Left lobe of liver (tissue), 2 donors: ENCODE results near the gene AMOTL2. TPM values are rescaled to one million over a fixed set of nuclear protein-coding genes. Genes with fewer than 3 reads are reported as not detected.
A peak's percentile ranks its signal among the peaks of the same experiment; 100 is the strongest.

Source experiments
- ATAC-seq: fragments of 200-7000 bp; cut with Tn5 transposase; one replicate; pipeline ENCODE4 v1.9.1; 2020; ENCODE audit warnings: mild to moderate bottlenecking, moderate library complexity
- DNase-seq: peaks from one replicate; pipeline ENCODE4 v3.0.0-alpha.2; 2020; ENCODE audit warnings: low spot score
- total RNA-seq: library from RNA; stranded (reverse); gene quantifications from one replicate; pipeline ENCODE4 v1.2.1, GENCODE V29; 2021
- donor health status: DM: no; HTN: no; CAD: no; lungs with moderate emphysema.
- donor health status: DM: no; HTN: yes; CAD: no.

AMOTL2 gene
- total RNA-seq, 1 donor from 2014 or later: 26.8 TPM

- DNase-seq: no peak
These were observed 6.0 kb upstream of the AMOTL2 start for GRCh38 chr3:134380249-134380648.

GRCh38 chr3:134378818-134379217 is 4.6 kb upstream of the AMOTL2 start:
- DNase-seq: peak; percentile 29
- no peak for ATAC-seq

More at GRCh38 chr3:134380249-134380648, 6.0 kb upstream of the AMOTL2 start:
- ATAC-seq: no peak

GRCh38 chr3:134378384-134378783 is 4.1 kb upstream of the AMOTL2 start:
- ATAC-seq (peak; percentile 34), DNase-seq (peak; percentile 70)

GRCh38 chr3:134377896-134378295 is 3.6 kb upstream of the AMOTL2 start:
- ATAC-seq: no peak
- peak; percentile 39 for DNase-seq

- DNase-seq (peak; percentile 33), ATAC-seq (no peak)
These were observed 2.7 kb upstream of the AMOTL2 start for GRCh38 chr3:134376786-134377426.

GRCh38 chr3:134376385-134376765 is 2.1 kb upstream of the AMOTL2 start:
- no peak for ATAC-seq
- peak; percentile 41 for DNase-seq

- peak; percentile 66 for DNase-seq
- peak; percentile 21 for ATAC-seq
These were observed 1.5 kb upstream of the AMOTL2 start for GRCh38 chr3:134375582-134376384.

- DNase-seq (peak; percentile 91), ATAC-seq (peak; percentile 57)
These were observed 739 bp upstream of the AMOTL2 start for GRCh38 chr3:134374791-134375581.

- DNase-seq (peak; percentile 78), ATAC-seq (peak; percentile 49)
These were observed 759 bp downstream of the AMOTL2 start for GRCh38 chr3:134373271-134374104.

- DNase-seq: no peak
- ATAC-seq: no peak
These were observed 1.6 kb downstream of the AMOTL2 start for GRCh38 chr3:134372396-134373270.

GRCh38 chr3:134371542-134372324 is 2.5 kb downstream of the AMOTL2 start:
- DNase-seq: no peak
- no peak for ATAC-seq

GRCh38 chr3:134370611-134371531 is 3.4 kb downstream of the AMOTL2 start:
- DNase-seq: no peak
- ATAC-seq: no peak

GRCh38 chr3:134369861-134370596 is 4.2 kb downstream of the AMOTL2 start:
- DNase-seq (no peak), ATAC-seq (no peak)

GRCh38 chr3:134369231-134369741 is 5.0 kb downstream of the AMOTL2 start:
- ATAC-seq (no peak), DNase-seq (no peak)

- ATAC-seq (no peak), DNase-seq (no peak)
These were observed 5.5 kb downstream of the AMOTL2 start for GRCh38 chr3:134368751-134369105.

- DNase-seq: peak; percentile 30
- no peak for ATAC-seq
These were observed 6.1 kb downstream of the AMOTL2 start for GRCh38 chr3:134367869-134368750.
